GM18907 (cell line): ENCODE measurements around the gene RBMS3.

Experiments used
- ATAC-seq: cut with Tn5 transposase; IDR thresholded peaks from one replicate; pipeline ENCODE4 v1.9.1; 2021; ENCODE audit warnings: mild to moderate bottlenecking, moderate library complexity; ENCODE audit not compliant: unreplicated experiment

Gene RBMS3

GRCh38 chr3:29701326-29701983 lies 420.6 kb downstream of the RBMS3 start:
- no peak for ATAC-seq

GRCh38 chr3:29705906-29706844 lies 425.3 kb downstream of the RBMS3 start:
- no peak for ATAC-seq

- no peak for ATAC-seq
These were observed 428.0 kb downstream of the RBMS3 start for GRCh38 chr3:29708884-29709283.

- ATAC-seq, result no peak
These were observed 430.4 kb downstream of the RBMS3 start for GRCh38 chr3:29711255-29711771.

GRCh38 chr3:29716213-29716612 lies 435.3 kb downstream of the RBMS3 start:
- no peak for ATAC-seq

- ATAC-seq, result no peak
These were observed 437.8 kb downstream of the RBMS3 start for GRCh38 chr3:29718661-29719065.

- ATAC-seq, result no peak
These were observed 439.8 kb downstream of the RBMS3 start for GRCh38 chr3:29720665-29721064.

GRCh38 chr3:29721789-29722188 lies 440.9 kb downstream of the RBMS3 start:
- ATAC-seq, result no peak

GRCh38 chr3:29731050-29731449 lies 450.2 kb downstream of the RBMS3 start:
- ATAC-seq, result no peak

- no peak for ATAC-seq
These were observed 460.4 kb downstream of the RBMS3 start for GRCh38 chr3:29741231-29741630.

GRCh38 chr3:29745232-29745870 lies 464.5 kb downstream of the RBMS3 start:
- no peak for ATAC-seq

- no peak for ATAC-seq
These were observed 465.4 kb downstream of the RBMS3 start for GRCh38 chr3:29746163-29746760.

GRCh38 chr3:29747991-29748390 lies 467.1 kb downstream of the RBMS3 start:
- ATAC-seq, result no peak

- no peak for ATAC-seq
These were observed 470.9 kb downstream of the RBMS3 start for GRCh38 chr3:29751647-29752314.

- no peak for ATAC-seq
These were observed 473.5 kb downstream of the RBMS3 start for GRCh38 chr3:29754346-29754745.

GRCh38 chr3:29755416-29755815 lies 474.5 kb downstream of the RBMS3 start:
- ATAC-seq, result no peak

GRCh38 chr3:29757054-29757777 lies 476.3 kb downstream of the RBMS3 start:
- ATAC-seq, result no peak

GRCh38 chr3:29758108-29758433 lies 477.2 kb downstream of the RBMS3 start:
- no peak for ATAC-seq

GRCh38 chr3:29758434-29759322 lies 477.8 kb downstream of the RBMS3 start:
- ATAC-seq, result no peak
